ENCODE results near the gene DIP2B. TPM values are rescaled to one million over a fixed set of nuclear protein-coding genes. Genes with fewer than 3 reads are reported as not detected.

Gene DIP2B
- total RNA-seq, 1 donor from 2014 or later = 28.9 TPM

GRCh38 chr12:50659690-50660424 lies 155.1 kb downstream of the DIP2B start:
- Mint-ChIP-seq H3K27me3 (ENCODE audit: unreplicated experiment) (no peaks in the 10 kb centered on the region), H3K4me3 (ENCODE audit: unreplicated experiment) (no peak overlapping the region), H3K9me3 (ENCODE audit: unreplicated experiment) (no peaks in the 10 kb centered on the region), H3K27ac (ENCODE audit: unreplicated experiment) (no peak overlapping the region), H3K4me1 (ENCODE audit: unreplicated experiment) (peaks cover 24% of the 10 kb centered on the region), H3K36me3 (ENCODE audit: unreplicated experiment) (peaks cover 8% of the 10 kb centered on the region)
- DNase-seq (ENCODE audit: extremely low spot score, unreplicated experiment) = no peak
- TF ChIP-seq CTCF (IDR thresholded peaks at IDR 0.05) = no peak

GRCh38 chr12:50660425-50660822 lies 155.6 kb downstream of the DIP2B start:
- Mint-ChIP-seq H3K4me3 (ENCODE audit: unreplicated experiment) (no peak overlapping the region), H3K27me3 (ENCODE audit: unreplicated experiment) (no peaks in the 10 kb centered on the region), H3K36me3 (ENCODE audit: unreplicated experiment) (peaks cover 8% of the 10 kb centered on the region), H3K27ac (ENCODE audit: unreplicated experiment) (no peak overlapping the region), H3K9me3 (ENCODE audit: unreplicated experiment) (no peaks in the 10 kb centered on the region), H3K4me1 (ENCODE audit: unreplicated experiment) (peaks cover 24% of the 10 kb centered on the region)
- no peak for TF ChIP-seq CTCF (IDR thresholded peaks at IDR 0.05)
- no peak for DNase-seq (ENCODE audit: extremely low spot score, unreplicated experiment)

GRCh38 chr12:50661300-50662115 lies 156.7 kb downstream of the DIP2B start:
- H3K27me3 Mint-ChIP-seq (ENCODE audit: unreplicated experiment) = no peaks in the 10 kb centered on the region
- no peak for DNase-seq (ENCODE audit: extremely low spot score, unreplicated experiment)
- peak overlapping the region; percentile 4 for H3K27ac Mint-ChIP-seq (ENCODE audit: unreplicated experiment)
- no peaks in the 10 kb centered on the region for H3K9me3 Mint-ChIP-seq (ENCODE audit: unreplicated experiment)
- H3K4me1 Mint-ChIP-seq (ENCODE audit: unreplicated experiment) = peaks cover 24% of the 10 kb centered on the region
- no peak overlapping the region for H3K4me3 Mint-ChIP-seq (ENCODE audit: unreplicated experiment)
- TF ChIP-seq CTCF (IDR thresholded peaks at IDR 0.05) = no peak
- H3K36me3 Mint-ChIP-seq (ENCODE audit: unreplicated experiment) = peaks cover 10% of the 10 kb centered on the region

GRCh38 chr12:50662116-50662510 lies 157.3 kb downstream of the DIP2B start:
- Mint-ChIP-seq H3K4me3 (ENCODE audit: unreplicated experiment) (no peak overlapping the region), H3K27me3 (ENCODE audit: unreplicated experiment) (no peaks in the 10 kb centered on the region), H3K4me1 (ENCODE audit: unreplicated experiment) (peaks cover 24% of the 10 kb centered on the region), H3K27ac (ENCODE audit: unreplicated experiment) (peak overlapping the region; percentile 50), H3K9me3 (ENCODE audit: unreplicated experiment) (no peaks in the 10 kb centered on the region), H3K36me3 (ENCODE audit: unreplicated experiment) (peaks cover 10% of the 10 kb centered on the region)
- no peak for DNase-seq (ENCODE audit: extremely low spot score, unreplicated experiment)
- TF ChIP-seq CTCF (IDR thresholded peaks at IDR 0.05) = no peak

GRCh38 chr12:50665170-50665569 lies 160.4 kb downstream of the DIP2B start:
- H3K27ac Mint-ChIP-seq (ENCODE audit: unreplicated experiment) = no peak overlapping the region
- no peak for DNase-seq (ENCODE audit: extremely low spot score, unreplicated experiment)
- no peaks in the 10 kb centered on the region for H3K9me3 Mint-ChIP-seq (ENCODE audit: unreplicated experiment)
- H3K36me3 Mint-ChIP-seq (ENCODE audit: unreplicated experiment) = peaks cover 9% of the 10 kb centered on the region
- H3K4me3 Mint-ChIP-seq (ENCODE audit: unreplicated experiment) = no peak overlapping the region
- H3K27me3 Mint-ChIP-seq (ENCODE audit: unreplicated experiment) = no peaks in the 10 kb centered on the region
- no peak for TF ChIP-seq CTCF (IDR thresholded peaks at IDR 0.05)
- peaks cover 24% of the 10 kb centered on the region for H3K4me1 Mint-ChIP-seq (ENCODE audit: unreplicated experiment)

Data from osteocyte (in vitro differentiated cells).